H9 (cell line): ENCODE data around the gene CACNA1I. TPM values are rescaled to one million over a fixed set of nuclear protein-coding genes. Genes with fewer than 3 reads are reported as not detected.
"Not testable (repeated sequence)": the region's sequence is repeated elsewhere in the genome, so short reads cannot be mapped to it uniquely, and the experiment has no call there.

Source experiments
- DNase-seq: peaks from one replicate; pipeline ENCODE4 v3.0.0-alpha.2; 2017
- H2AFZ ChIP-seq: one replicate; pipeline ENCODE4 v1.6.1; 2013; ENCODE audit warnings: mild to moderate bottlenecking, low read length, control low read depth, moderate library complexity
- H2AK5ac ChIP-seq: 2 replicates; pipeline ENCODE4 v1.6.1; 2013; ENCODE audit warnings: low read length, control low read depth, mixed read lengths; ENCODE audit not compliant: insufficient read length
- H2BK120ac ChIP-seq: one replicate; pipeline ENCODE4 v1.6.1; 2013; ENCODE audit warnings: low read depth, mild to moderate bottlenecking, low read length, control low read depth, inconsistent platforms; ENCODE audit not compliant: poor library complexity, severe bottlenecking
- H2BK12ac ChIP-seq: 2 replicates; pipeline ENCODE4 v1.6.1; 2013; ENCODE audit warnings: low read length, control low read depth, mixed read lengths, low read depth; ENCODE audit not compliant: insufficient read length
- H2BK15ac ChIP-seq: 2 replicates; pipeline ENCODE4 v1.6.1; 2013; ENCODE audit warnings: low read depth, low read length, control low read depth
- H2BK20ac ChIP-seq: one replicate; pipeline ENCODE4 v1.6.1; 2013; ENCODE audit warnings: low read depth, mild to moderate bottlenecking, low read length, control low read depth, inconsistent platforms; ENCODE audit not compliant: poor library complexity, severe bottlenecking
- H2BK5ac ChIP-seq: 2 replicates; pipeline ENCODE4 v1.6.1; 2013; ENCODE audit warnings: low read length, control low read depth, mixed read lengths; ENCODE audit not compliant: insufficient read length
- H3K14ac ChIP-seq: 2 replicates; pipeline ENCODE4 v1.6.1; 2013; ENCODE audit warnings: low read length, control low read depth; ENCODE audit not compliant: insufficient read depth
- H3K18ac ChIP-seq: 2 replicates; pipeline ENCODE4 v1.6.1; 2013; ENCODE audit warnings: low read depth, mild to moderate bottlenecking, mixed read lengths, low read length, control low read depth; ENCODE audit not compliant: insufficient read length
- H3K23ac ChIP-seq: 2 replicates; pipeline ENCODE4 v1.6.1; 2013; ENCODE audit warnings: low read length, control low read depth, mixed read lengths, low read depth; ENCODE audit not compliant: insufficient read length
- H3K23me2 ChIP-seq: 2 replicates; pipeline ENCODE4 v1.6.1; 2013; ENCODE audit warnings: low read depth, mild to moderate bottlenecking, mixed read lengths, low read length, control low read depth; ENCODE audit not compliant: insufficient read length, poor library complexity, severe bottlenecking
- H3K27ac ChIP-seq: 2 replicates; pipeline ENCODE4 v1.5.1; 2013; ENCODE audit warnings: low read length, control low read depth, mixed read lengths, low read depth; ENCODE audit not compliant: insufficient read length
- H3K27me3 ChIP-seq: 2 replicates; pipeline ENCODE4 v1.6.1; 2013; ENCODE audit warnings: low read length, control low read depth, inconsistent platforms; ENCODE audit not compliant: insufficient read depth
- H3K4ac ChIP-seq: 2 replicates; pipeline ENCODE4 v1.6.1; 2013; ENCODE audit warnings: low read depth, mild to moderate bottlenecking, control low read depth, inconsistent platforms, low read length, moderate library complexity
- H3K4me1 ChIP-seq: 2 replicates; pipeline ENCODE4 v1.6.1; 2013; ENCODE audit warnings: low read length, control low read depth, inconsistent platforms; ENCODE audit not compliant: insufficient read depth
- H3K4me2 ChIP-seq: 2 replicates; pipeline ENCODE4 v1.6.1; 2013; ENCODE audit warnings: low read length, control low read depth, mixed read lengths; ENCODE audit not compliant: insufficient read length, insufficient read depth
- H3K56ac ChIP-seq: 2 replicates; pipeline ENCODE4 v1.6.1; 2013; ENCODE audit warnings: low read depth, mild to moderate bottlenecking, mixed read lengths, low read length, control low read depth; ENCODE audit not compliant: insufficient read length
- H3K79me1 ChIP-seq: 2 replicates; pipeline ENCODE4 v1.6.1; 2013; ENCODE audit warnings: low read depth, mild to moderate bottlenecking, moderate library complexity, low read length, control low read depth, inconsistent platforms; ENCODE audit not compliant: insufficient read depth, poor library complexity, severe bottlenecking
- H3K79me2 ChIP-seq: 2 replicates; pipeline ENCODE4 v1.6.1; 2013; ENCODE audit warnings: low read length, control low read depth, inconsistent platforms; ENCODE audit not compliant: insufficient read depth
- H3K9ac ChIP-seq: 2 replicates; pipeline ENCODE4 v1.6.1; 2013; ENCODE audit warnings: low read length, control low read depth, mixed read lengths; ENCODE audit not compliant: insufficient read length; ENCODE audit errors: extremely low read depth
- H3K9me3 ChIP-seq: one replicate; pipeline ENCODE4 v1.6.1; 2013; ENCODE audit warnings: low read depth, low read length, inconsistent platforms; ENCODE audit not compliant: control insufficient read depth
- H3T11ph ChIP-seq: one replicate; pipeline ENCODE4 v1.6.1; 2013; ENCODE audit warnings: mild to moderate bottlenecking, low read length, control low read depth, inconsistent platforms
- H4K20me1 ChIP-seq: one replicate; pipeline ENCODE4 v1.6.1; 2013; ENCODE audit not compliant: control insufficient read depth, insufficient read length, insufficient read depth
- H4K5ac ChIP-seq: 2 replicates; pipeline ENCODE4 v1.6.1; 2013; ENCODE audit warnings: low read depth, mild to moderate bottlenecking, mixed read lengths, low read length, control low read depth; ENCODE audit not compliant: insufficient read length
- H4K8ac ChIP-seq: replicated peaks from 2 replicates; pipeline ENCODE4 v1.6.1; 2013; ENCODE audit warnings: low read length, control low read depth, mixed read lengths, low read depth; ENCODE audit not compliant: insufficient read length
- H4K91ac ChIP-seq: 2 replicates; pipeline ENCODE4 v1.6.1; 2013; ENCODE audit warnings: low read depth, mild to moderate bottlenecking, moderate library complexity, mixed read lengths, low read length, control low read depth; ENCODE audit not compliant: insufficient read length
- H3K27ac Mint-ChIP-seq, 3 experiments: 2 replicates in 2 of 3; 3 replicates in 1 of 3; pipeline ENCODE4 v1.8.0; 2020 to 2021; ENCODE audit warnings: mixed read lengths in 3 of 3, mild to moderate bottlenecking in 1 of 3, moderate library complexity in 1 of 3
- H3K27me3 Mint-ChIP-seq: 2 replicates; pipeline ENCODE4 v1.8.0; 2021; ENCODE audit warnings: low read depth, mild to moderate bottlenecking, moderate library complexity, mixed read lengths
- H3K36me3 Mint-ChIP-seq, 3 experiments: 2 replicates in 2 of 3; 3 replicates in 1 of 3; pipeline ENCODE4 v1.8.0; 2020 to 2021; ENCODE audit warnings: low read depth in 3 of 3, mixed read lengths in 3 of 3; ENCODE audit not compliant: insufficient read depth in 1 of 3
- H3K4me1 Mint-ChIP-seq, 2 experiments: 2 replicates each; pipeline ENCODE4 v1.8.0; 2020; ENCODE audit warnings: mixed read lengths in 2 of 2
- H3K4me3 Mint-ChIP-seq, 2 experiments: 2 replicates in 1 of 2; 3 replicates in 1 of 2; pipeline ENCODE4 v1.8.0; 2020 to 2021; ENCODE audit warnings: mild to moderate bottlenecking in 2 of 2, mixed read lengths in 2 of 2, moderate library complexity in 1 of 2
- H3K9me3 Mint-ChIP-seq, 2 experiments: 2 replicates in 1 of 2; 3 replicates in 1 of 2; pipeline ENCODE4 v1.8.0; 2020; ENCODE audit warnings: mild to moderate bottlenecking in 2 of 2, mixed read lengths in 2 of 2, moderate library complexity in 1 of 2
- WGBS: extraction: QIAGEN DNeasy Blood & Tissue Kit; methylation state at CpG from one replicate; pipeline ENCODE4 v1.1.7; 2013; ENCODE audit warnings: missing lambda C conversion rate, low lambda C conversion rate, mixed read lengths; ENCODE audit not compliant: insufficient read length; ENCODE audit errors: extremely low coverage; 5-methylcytosine and 5-hydroxymethylcytosine counted together
- total RNA-seq: library from RNA; stranded (reverse); gene quantifications from 2 replicates; pipeline ENCODE4 v1.2.1, GENCODE V29; 2021

CACNA1I gene
- total RNA-seq, 1 experiment from 2014 or later = 0.50 TPM

DNA sequence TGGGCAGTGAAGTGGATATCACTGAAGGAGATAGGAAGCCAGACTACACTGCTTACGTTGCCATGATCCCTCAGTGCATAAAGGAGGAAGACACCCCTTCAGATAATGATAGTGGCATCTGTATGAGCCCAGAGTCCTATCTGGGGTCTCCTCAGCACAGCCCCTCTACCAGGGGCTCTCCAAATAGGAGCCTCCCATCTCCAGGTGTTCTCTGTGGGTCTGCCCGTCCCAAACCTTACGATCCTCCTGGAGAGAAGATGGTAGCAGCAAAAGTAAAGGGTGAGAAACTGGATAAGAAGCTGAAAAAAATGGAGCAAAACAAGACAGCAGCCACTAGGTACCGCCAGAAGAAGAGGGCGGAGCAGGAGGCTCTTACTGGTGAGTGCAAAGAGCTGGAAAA, 48.5 kb upstream of the CACNA1I start:
- H3K9me3 ChIP-seq, H3T11ph ChIP-seq, H3K14ac ChIP-seq, H3K79me2 ChIP-seq, H3K27me3 ChIP-seq, H4K8ac ChIP-seq, H2BK20ac ChIP-seq, H4K5ac ChIP-seq, H3K56ac ChIP-seq, H3K4me1 ChIP-seq, H2AFZ ChIP-seq, H2BK5ac ChIP-seq, H4K20me1 ChIP-seq, H3K23ac ChIP-seq, H2BK120ac ChIP-seq, DNase-seq, H3K79me1 ChIP-seq, H2BK15ac ChIP-seq, H2BK12ac ChIP-seq, H2AK5ac ChIP-seq, H3K9me3 Mint-ChIP-seq, H4K91ac ChIP-seq, H3K9ac ChIP-seq, H3K18ac ChIP-seq, H3K4ac ChIP-seq, H3K27ac ChIP-seq: not testable (repeated sequence)
- Histone ChIP-seq H3K23me2 (peaks cover 13% of the 10 kb centered on the region), H3K4me2 (peak overlapping the region; percentile 52)
- peak overlapping the region; percentile 31 to 100 (median 98); a peak in 4 of 7 replicates for H3K27ac Mint-ChIP-seq
- H3K27me3 Mint-ChIP-seq = peaks cover 22% of the 10 kb centered on the region
- WGBS = no CpG with 5 or more reads among the region's 5 CpGs
- peaks cover 27 to 29% of the 10 kb centered on the region in 2 experiments for H3K4me1 Mint-ChIP-seq
- peak overlapping the region; percentile 94 to 98 for H3K4me3 Mint-ChIP-seq
- H3K36me3 Mint-ChIP-seq = peaks cover 27 to 60% (median 42%) of the 10 kb centered on the region in 3 experiments
